IMR-90 (cell line): ENCODE data around the gene SLF2. TPM values are rescaled to one million over a fixed set of nuclear protein-coding genes. Genes with fewer than 3 reads are reported as not detected.

Experiments
- ATAC-seq: fragments of 200-7000 bp; cut with Tn5 transposase; 2 replicates; pipeline ENCODE4 v1.9.1; 2020; ENCODE audit warnings: low read depth, mild to moderate bottlenecking, moderate library complexity
- BruUV-seq: library from RNA; stranded (reverse); fragments of 400-500 nt; replicated peaks from 2 replicates; lab custom pipeline; 2021; lab: Mats Ljungman, UMichigan
- CTCF ChIA-PET: fragments of 300-600 bp; formaldehyde crosslinking; extraction: SDS; loops from one replicate; lab custom pipeline; 2021; ENCODE audit warnings: antibody characterized with exemption; lab: Yijun Ruan, JAX
- POLR2A ChIA-PET: fragments of 300-600 bp; sonication (Branson Sonifier 250); formaldehyde crosslinking; loops from one replicate; lab custom pipeline; 2022; ENCODE audit warnings: antibody characterized with exemption; ENCODE audit not compliant: unreplicated experiment; lab: Charles Lee
- DNase-seq: peaks from one replicate; pipeline ENCODE4 v3.0.0; 2013
- H2AFZ ChIP-seq: replicated peaks from 2 replicates; pipeline ENCODE3; 2013; ENCODE audit warnings: low read length, mild to moderate bottlenecking; ENCODE audit not compliant: poor library complexity
- H2AK5ac ChIP-seq: 2 replicates; pipeline ENCODE4 v1.6.1; 2013; ENCODE audit warnings: low read depth, low read length, inconsistent platforms
- H2AK9ac ChIP-seq: replicated peaks from 2 replicates; pipeline ENCODE3; 2013; ENCODE audit warnings: mild to moderate bottlenecking, low read depth, low read length, moderate library complexity; ENCODE audit not compliant: poor library complexity
- H2BK120ac ChIP-seq: 2 replicates; pipeline ENCODE4 v1.6.1; 2013; ENCODE audit warnings: low read depth, low read length, inconsistent platforms
- H2BK15ac ChIP-seq: 3 replicates; pipeline ENCODE4 v1.6.1; 2013; ENCODE audit warnings: low read depth, low read length, inconsistent platforms
- H2BK20ac ChIP-seq: 2 replicates; pipeline ENCODE4 v1.6.1; 2013; ENCODE audit warnings: low read depth, mild to moderate bottlenecking, inconsistent platforms, low read length, moderate library complexity
- H2BK5ac ChIP-seq: 2 replicates; pipeline ENCODE4 v1.6.1; 2013; ENCODE audit warnings: mild to moderate bottlenecking, low read depth, low read length, inconsistent platforms; ENCODE audit not compliant: poor library complexity, severe bottlenecking
- H3K14ac ChIP-seq: replicated peaks from 2 replicates; pipeline ENCODE4 v1.6.1; 2013; ENCODE audit warnings: low read depth, low read length, inconsistent platforms
- H3K18ac ChIP-seq: 2 replicates; pipeline ENCODE4 v1.6.1; 2013; ENCODE audit warnings: low read depth, low read length, control low read depth
- H3K23ac ChIP-seq: 2 replicates; pipeline ENCODE4 v1.6.1; 2013; ENCODE audit warnings: low read depth, low read length, inconsistent platforms
- H3K27ac ChIP-seq: 2 replicates; pipeline ENCODE4 v1.5.1; 2013; ENCODE audit warnings: mild to moderate bottlenecking, control low read depth, low read length; ENCODE audit not compliant: insufficient read depth
- H3K27me3 ChIP-seq: 2 replicates; pipeline ENCODE4 v1.6.1; 2013; ENCODE audit warnings: low read length; ENCODE audit not compliant: control insufficient read depth, insufficient read depth
- H3K36me3 ChIP-seq: 2 replicates; pipeline ENCODE4 v1.6.1; 2013; ENCODE audit warnings: low read length, mixed read lengths; ENCODE audit not compliant: control insufficient read depth, insufficient read depth
- H3K4ac ChIP-seq: 2 replicates; pipeline ENCODE4 v1.6.1; 2013; ENCODE audit warnings: low read depth, low read length, inconsistent platforms
- H3K4me1 ChIP-seq: 2 replicates; pipeline ENCODE4 v1.6.1; 2013; ENCODE audit warnings: low read length, mixed read lengths; ENCODE audit not compliant: control insufficient read depth, insufficient read depth
- H3K4me2 ChIP-seq: 2 replicates; pipeline ENCODE4 v1.6.1; 2013; ENCODE audit warnings: low read depth, mild to moderate bottlenecking, control low read depth, low read length, moderate library complexity
- H3K4me3 ChIP-seq: 2 replicates; pipeline ENCODE4 v1.5.1; 2013; ENCODE audit warnings: low read depth, mild to moderate bottlenecking, control low read depth, low read length, moderate library complexity; ENCODE audit not compliant: insufficient read depth
- H3K56ac ChIP-seq: 2 replicates; pipeline ENCODE4 v1.6.1; 2013; ENCODE audit warnings: low read length, inconsistent platforms; ENCODE audit not compliant: insufficient read depth; ENCODE audit errors: extremely low read depth
- H3K79me1 ChIP-seq, 2 experiments: 2 replicates each; pipeline ENCODE4 v1.6.1; 2013; ENCODE audit warnings: low read length in 2 of 2, inconsistent platforms in 1 of 2, low read depth in 1 of 2
- H3K9ac ChIP-seq: 2 replicates; pipeline ENCODE4 v1.6.1; 2013; ENCODE audit warnings: low read depth, low read length, control low read depth
- H3K9me1 ChIP-seq: 2 replicates; pipeline ENCODE4 v1.6.1; 2013; ENCODE audit warnings: low read length, inconsistent platforms; ENCODE audit not compliant: insufficient read depth
- H3K9me3 ChIP-seq: 2 replicates; pipeline ENCODE4 v1.6.1; 2013; ENCODE audit warnings: low read length; ENCODE audit not compliant: control insufficient read depth, insufficient read depth
- H4K20me1 ChIP-seq: 2 replicates; pipeline ENCODE4 v1.6.1; 2013; ENCODE audit warnings: low read length, inconsistent platforms; ENCODE audit not compliant: insufficient read depth
- H4K5ac ChIP-seq: 2 replicates; pipeline ENCODE4 v1.6.1; 2013; ENCODE audit warnings: mild to moderate bottlenecking, low read depth, low read length, control low read depth
- H4K8ac ChIP-seq, 2 experiments: 2 replicates each; pipeline ENCODE4 v1.6.1; 2013; ENCODE audit warnings: low read depth in 2 of 2, low read length in 2 of 2, control low read depth in 1 of 2, inconsistent platforms in 1 of 2
- H4K91ac ChIP-seq: 2 replicates; pipeline ENCODE4 v1.6.1; 2013; ENCODE audit warnings: low read depth, low read length, inconsistent platforms; ENCODE audit not compliant: insufficient read depth
- BHLHE40 ChIP-seq: fragments of 150-350 bp; IDR thresholded peaks from 2 replicates; pipeline ENCODE4 v1.6.1; 2016; ENCODE audit warnings: mild to moderate bottlenecking, low read depth, low read length
- CEBPB ChIP-seq: IDR thresholded peaks from 2 replicates; pipeline ENCODE4 v1.6.1; 2012; ENCODE audit warnings: low read depth, low read length, improper control_type of control experiment
- CHD1 ChIP-seq: IDR thresholded peaks from 2 replicates; pipeline ENCODE4 v1.6.1; 2012; ENCODE audit warnings: low read depth, low read length, improper control_type of control experiment
- FOS ChIP-seq: fragments of 150-350 bp; IDR thresholded peaks from 2 replicates; pipeline ENCODE4 v1.6.1; 2016; ENCODE audit warnings: low read depth, low read length
- MAFK ChIP-seq: IDR thresholded peaks from 2 replicates; pipeline ENCODE4 v1.6.1; 2012; ENCODE audit warnings: low read depth, low read length, improper control_type of control experiment
- MAZ ChIP-seq: IDR thresholded peaks from 2 replicates; pipeline ENCODE4 v1.6.1; 2012; ENCODE audit warnings: low read depth, mild to moderate bottlenecking, low read length, improper control_type of control experiment, moderate library complexity, borderline replicate concordance
- MXI1 ChIP-seq: IDR thresholded peaks from 2 replicates; pipeline ENCODE4 v1.6.1; 2012; ENCODE audit warnings: low read depth, mild to moderate bottlenecking, low read length, moderate library complexity, borderline replicate concordance
- NFE2L2 ChIP-seq: fragments of 150-350 bp; IDR thresholded peaks from 2 replicates; pipeline ENCODE4 v1.6.1; 2016; ENCODE audit warnings: low read depth, mild to moderate bottlenecking, low read length
- POLR2A ChIP-seq: IDR thresholded peaks from 2 replicates; pipeline ENCODE4 v1.6.1; 2012; ENCODE audit warnings: mild to moderate bottlenecking, low read depth, low read length
- RAD21 ChIP-seq: IDR thresholded peaks from 2 replicates; pipeline ENCODE4 v1.6.1; 2012; ENCODE audit warnings: low read length, improper control_type of control experiment
- RCOR1 ChIP-seq: IDR thresholded peaks from 2 replicates; pipeline ENCODE4 v1.6.1; 2012; ENCODE audit warnings: mild to moderate bottlenecking, low read length, improper control_type of control experiment; ENCODE audit not compliant: insufficient replicate concordance
- RFX5 ChIP-seq: IDR thresholded peaks from 2 replicates; pipeline ENCODE4 v1.8.0; 2012; ENCODE audit warnings: low read depth, mild to moderate bottlenecking, low read length, moderate library complexity
- SMC3 ChIP-seq: fragments of 150-350 bp; IDR thresholded peaks from 2 replicates; pipeline ENCODE4 v1.6.1; 2016; ENCODE audit warnings: low read depth, mild to moderate bottlenecking, antibody characterized with exemption, low read length, moderate library complexity
- USF2 ChIP-seq: fragments of 150-350 bp; IDR thresholded peaks from 2 replicates; pipeline ENCODE4 v1.6.1; 2017; ENCODE audit warnings: mild to moderate bottlenecking, antibody characterized with exemption, low read length, low read depth
- WGBS, 2 experiments: methylation state at CpG; one replicate each; pipeline versions ENCODE4 v1.1.5 to v1.1.7; 2013; ENCODE audit warnings: missing lambda C conversion rate in 2 of 2; ENCODE audit not compliant: insufficient read length in 1 of 2; ENCODE audit errors: extremely low coverage in 2 of 2; 5-methylcytosine and 5-hydroxymethylcytosine counted together
- dilution Hi-C: fragments of 300-500 bp; cut with HindIII; formaldehyde crosslinking; loops from one replicate; pipeline ENCODE4 v1.14.3; 2018; ENCODE audit warnings: low sequenced_read_pairs; ENCODE audit not compliant: unreplicated experiment
- in situ Hi-C: fragments of 300-500 bp; cut with MboI; formaldehyde crosslinking; loops from 3 replicates; pipeline ENCODE4 v1.14.3; 2019; ENCODE audit warnings: low sequenced_read_pairs, inconsistent platforms, mixed read lengths
- intact Hi-C: fragments of 100-400 bp; cut with micrococcal nuclease; formaldehyde crosslinking; loops from 2 replicates; pipeline ENCODE4 v1.10.0; 2022
- polyA plus RNA-seq, 3 experiments: library from polyadenylated mRNA; depleted of rRNA; stranded (reverse); fragments of >200 nt; gene quantifications; 2 replicates each; pipeline ENCODE4 v1.2.3, GENCODE V29; 2012; ENCODE audit warnings: low replicate concordance in 1 of 3
- total RNA-seq: library from RNA; depleted of rRNA; stranded (reverse); fragments of >200 nt; gene quantifications from 2 replicates; pipeline ENCODE4 v1.2.3, GENCODE V29; 2012
- TF ChIP-seq, protein P1 (sequence below): conservative IDR thresholded peaks from 2 replicates; pipeline ENCODE4 v1.5.1; 2012; ENCODE audit warnings: mild to moderate bottlenecking, low read depth, low read length, improper control_type of control experiment

Gene SLF2
- total and polyA plus RNA-seq, 2 of the 4 experiments (the other 2 are of a cell fraction), result 8.5 to 21.7 TPM

DNA sequence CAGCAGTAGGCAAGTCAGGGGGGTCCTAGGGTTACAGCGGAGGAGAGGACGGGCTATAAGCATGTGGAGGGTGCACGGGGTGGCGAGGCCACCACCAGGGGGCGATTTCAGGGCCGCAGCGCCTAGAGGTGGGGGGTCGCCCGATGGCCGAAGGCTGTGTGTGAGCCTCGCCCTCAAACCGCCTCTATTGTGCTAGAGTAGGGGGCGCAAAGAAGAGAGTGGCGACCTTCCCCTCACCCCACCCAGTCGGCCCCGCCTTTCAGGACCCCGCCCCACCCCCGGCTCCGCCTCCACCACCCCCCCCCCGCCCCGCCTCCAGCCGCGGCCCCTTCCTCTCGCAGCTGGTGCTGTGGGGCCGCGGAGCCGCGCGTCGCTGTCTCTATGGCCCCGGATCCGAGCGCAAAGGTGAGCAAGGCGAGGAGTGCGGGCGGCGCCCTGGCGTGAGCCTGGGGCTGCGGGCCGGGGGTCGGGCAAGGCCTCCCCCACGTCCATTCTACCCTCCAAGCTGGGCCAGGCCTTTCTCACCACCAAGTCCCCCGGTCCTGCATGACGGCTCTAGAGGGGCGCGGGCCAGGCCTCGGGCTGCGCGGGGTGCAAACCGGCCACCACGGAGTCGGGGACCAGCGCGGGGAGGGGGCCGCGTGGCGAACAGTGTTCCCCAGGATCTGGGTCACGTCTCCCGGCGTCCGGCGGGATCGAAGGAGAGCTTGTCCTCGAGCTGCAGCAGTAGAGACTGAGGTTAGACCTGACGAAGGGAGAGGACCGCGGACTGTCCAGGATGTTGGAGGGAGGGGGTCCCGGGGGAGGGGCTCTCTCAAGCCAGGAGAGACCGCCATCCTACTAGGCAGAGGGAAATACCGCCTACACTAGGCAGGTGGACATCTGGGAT lies 56.7 kb downstream of the SLF2 start, which contains the start of gene SEMA4G:
Gene SEMA4G, plus strand, starts transcription at position 318 of the 889 bp plus-strand sequence. CDS start 3,409 bp downstream, outside the sequence.
- H3K36me3 ChIP-seq, result peaks cover 9% of the 10 kb centered on the region
- H3K4me1 ChIP-seq, result peaks cover 6% of the 10 kb centered on the region
- H3K4me3 ChIP-seq, result peak within 1 kb of the TSS; percentile 76
- DNase-seq (peak; percentile 12), ATAC-seq (peak; percentile 87)
- H2BK5ac ChIP-seq, result no peak within 1 kb of the TSS
- no peak within 1 kb of the TSS for H3K56ac ChIP-seq
- no peak within 1 kb of the TSS for H2BK20ac ChIP-seq
- H3K27ac ChIP-seq, result no peak within 1 kb of the TSS
- H3K4me2 ChIP-seq, result peak within 1 kb of the TSS; percentile 93
- no peak within 1 kb of the TSS for H3K18ac ChIP-seq
- ChIA-PET CTCF (interaction anchor here (1.3 kb wide), 1 partner anchor 45 kb away, joined by 9 read pairs; no protein-coding TSS in a partner anchor), POLR2A (no interaction called here)
- H3K23ac ChIP-seq, result peak within 1 kb of the TSS; percentile 68
- H4K8ac ChIP-seq, result peak within 1 kb of the TSS; percentile 8 to 84; a peak in 2 of 4 replicates
- no peaks in the 10 kb centered on the region for H3K27me3 ChIP-seq
- WGBS, 2 experiments, result 2% methylated on average over 14 of the region's 70 CpGs; no CpG with 5 or more reads in 1 of the 2 experiments
- dilution Hi-C loops, result no loop called here
- H3K79me1 ChIP-seq, result no peaks in the 10 kb centered on the region
- intact Hi-C loops, result no loop called here
- H3K9me3 ChIP-seq, result no peaks in the 10 kb centered on the region
- 0 out of 2 replicates have a peak within 1 kb of the TSS, but pooled peaks have one; percentile 56 for H2AK5ac ChIP-seq
- H3K14ac ChIP-seq, result peak within 1 kb of the TSS; percentile 78; the same call in 1 of the 2 replicates
- H3K9me1 ChIP-seq, result peaks cover 12% of the 10 kb centered on the region; the same call in 1 of the 2 replicates
- H2BK15ac ChIP-seq, result no peak within 1 kb of the TSS
- peak within 1 kb of the TSS; percentile 25 for H3K9ac ChIP-seq
- H3K4ac ChIP-seq, result peak within 1 kb of the TSS; percentile 65
- in situ Hi-C loops, result no loop called here
- H4K5ac ChIP-seq, result peak within 1 kb of the TSS; percentile 38
- H2AK9ac ChIP-seq, result peak within 1 kb of the TSS; percentile 97
- H2AFZ ChIP-seq, result peak within 1 kb of the TSS; percentile 97
- no peak within 1 kb of the TSS; the same call in 1 of the 2 replicates for H2BK120ac ChIP-seq
- BruUV-seq, result no TSS peak
- H4K20me1 ChIP-seq, result no peaks in the 10 kb centered on the region
- H4K91ac ChIP-seq, result peak within 1 kb of the TSS; percentile 17; the same call in 1 of the 2 replicates
- TF ChIP-seq RFX5, result no peak
- TF ChIP-seq RCOR1, result no peak
- TF ChIP-seq CEBPB, result no peak
- TF ChIP-seq, protein P1, sequence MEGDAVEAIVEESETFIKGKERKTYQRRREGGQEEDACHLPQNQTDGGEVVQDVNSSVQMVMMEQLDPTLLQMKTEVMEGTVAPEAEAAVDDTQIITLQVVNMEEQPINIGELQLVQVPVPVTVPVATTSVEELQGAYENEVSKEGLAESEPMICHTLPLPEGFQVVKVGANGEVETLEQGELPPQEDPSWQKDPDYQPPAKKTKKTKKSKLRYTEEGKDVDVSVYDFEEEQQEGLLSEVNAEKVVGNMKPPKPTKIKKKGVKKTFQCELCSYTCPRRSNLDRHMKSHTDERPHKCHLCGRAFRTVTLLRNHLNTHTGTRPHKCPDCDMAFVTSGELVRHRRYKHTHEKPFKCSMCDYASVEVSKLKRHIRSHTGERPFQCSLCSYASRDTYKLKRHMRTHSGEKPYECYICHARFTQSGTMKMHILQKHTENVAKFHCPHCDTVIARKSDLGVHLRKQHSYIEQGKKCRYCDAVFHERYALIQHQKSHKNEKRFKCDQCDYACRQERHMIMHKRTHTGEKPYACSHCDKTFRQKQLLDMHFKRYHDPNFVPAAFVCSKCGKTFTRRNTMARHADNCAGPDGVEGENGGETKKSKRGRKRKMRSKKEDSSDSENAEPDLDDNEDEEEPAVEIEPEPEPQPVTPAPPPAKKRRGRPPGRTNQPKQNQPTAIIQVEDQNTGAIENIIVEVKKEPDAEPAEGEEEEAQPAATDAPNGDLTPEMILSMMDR, result peak; percentile 61
- no peak for TF ChIP-seq MXI1
- no peak for TF ChIP-seq BHLHE40
- peak; percentile 60; the same call in 1 of the 2 replicates for TF ChIP-seq MAZ
- TF ChIP-seq POLR2A, result no peak
- no peak for TF ChIP-seq MAFK
- no peak for TF ChIP-seq CHD1
- TF ChIP-seq NFE2L2, result no peak
- TF ChIP-seq FOS, result no peak
- TF ChIP-seq RAD21, result peak; percentile 27; the same call in 1 of the 2 replicates
- TF ChIP-seq USF2, result no peak
- peak; percentile 52 for TF ChIP-seq SMC3
